Nephron (organoid): ENCODE data around the gene FANCI.
A peak's percentile ranks its signal among the peaks of the same experiment; 100 is the strongest.
"Not testable (repeated sequence)": the region's sequence is repeated elsewhere in the genome, so short reads cannot be mapped to it uniquely, and the experiment has no call there.

Experiments
- H3K27ac Mint-ChIP-seq, 3 experiments: 2 replicates each; pipeline ENCODE4 v1.8.0; 2020; ENCODE audit warnings: mixed read lengths in 3 of 3, mild to moderate bottlenecking in 2 of 3, moderate library complexity in 1 of 3
- H3K27me3 Mint-ChIP-seq: 2 replicates; pipeline ENCODE4 v1.8.0; 2021; ENCODE audit warnings: low read depth, mild to moderate bottlenecking, moderate library complexity, mixed read lengths
- H3K36me3 Mint-ChIP-seq: 2 replicates; pipeline ENCODE4 v1.8.0; 2020; ENCODE audit warnings: low read depth, mixed read lengths
- H3K4me1 Mint-ChIP-seq: 2 replicates; pipeline ENCODE4 v1.8.0; 2020; ENCODE audit warnings: mixed read lengths
- H3K4me3 Mint-ChIP-seq, 3 experiments: 2 replicates each; pipeline ENCODE4 v1.8.0; 2020; ENCODE audit warnings: mild to moderate bottlenecking in 3 of 3, mixed read lengths in 3 of 3, moderate library complexity in 2 of 3
- H3K9me3 Mint-ChIP-seq: 2 replicates; pipeline ENCODE4 v1.8.0; 2020; ENCODE audit warnings: mixed read lengths
- CTCF ChIP-seq, 3 experiments: fragments of 200-600 bp; sonication (generic); IDR thresholded peaks; one replicate each; pipeline ENCODE4 v1.5.0; 2021; ENCODE audit warnings: antibody characterized with exemption in 3 of 3; ENCODE audit not compliant: unreplicated experiment in 3 of 3

Gene FANCI

DNA sequence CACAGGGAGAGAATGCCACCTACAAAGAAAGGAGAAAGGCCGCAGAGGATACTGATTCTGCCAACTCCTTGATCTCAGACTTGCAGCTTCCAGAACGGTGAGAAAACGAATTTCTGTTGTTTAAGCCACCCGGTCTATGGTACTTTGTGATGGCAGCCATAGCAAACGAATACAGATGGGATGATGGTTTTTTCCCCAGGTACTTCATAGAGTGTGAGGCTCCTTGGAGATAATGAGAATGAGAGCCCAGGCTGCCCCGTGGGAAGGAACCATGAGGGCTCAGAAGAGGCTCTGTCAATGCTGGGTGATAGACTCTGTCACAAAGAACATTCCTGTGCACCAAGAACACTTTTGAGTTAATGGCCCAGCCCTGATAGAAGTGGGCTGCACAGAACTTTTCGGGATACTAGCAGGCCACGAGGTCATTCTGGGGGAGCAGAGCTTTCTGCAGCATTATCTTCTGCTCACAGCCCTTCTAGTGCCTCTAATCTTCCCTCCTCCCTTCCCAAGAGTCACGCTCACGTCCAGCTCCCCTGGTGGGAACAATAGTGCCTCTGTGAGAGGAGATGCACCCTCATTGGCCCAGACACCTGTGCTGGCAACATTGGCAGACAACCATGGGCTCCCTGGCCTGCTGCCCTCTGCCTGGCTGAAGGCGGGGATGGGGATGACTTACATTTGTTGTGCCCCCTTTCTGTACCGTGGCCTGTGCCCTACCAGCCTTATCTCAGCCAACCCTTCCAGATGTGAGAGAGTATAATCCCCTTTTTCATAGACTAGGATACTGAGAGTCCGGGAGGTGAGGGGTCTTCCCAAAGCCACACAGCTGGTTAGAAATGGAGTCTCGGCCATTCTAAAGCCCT lies 17.2 kb upstream of the FANCI start:
- H3K27me3 Mint-ChIP-seq = peaks cover under 1% of the 10 kb centered on the region
- no peak for TF ChIP-seq CTCF (IDR thresholded peaks at IDR 0.05; ENCODE audit: unreplicated experiment in 3 of 3)

GRCh38 chr15:89227425-89227824 lies 16.4 kb upstream of the FANCI start:
- Mint-ChIP-seq H3K9me3 (no peaks in the 10 kb centered on the region), H3K27me3 (peaks cover 4% of the 10 kb centered on the region), H3K4me3 (no peak overlapping the region), H3K36me3 (no peaks in the 10 kb centered on the region), H3K4me1 (no peaks in the 10 kb centered on the region), H3K27ac (no peak overlapping the region)
- no peak for TF ChIP-seq CTCF (IDR thresholded peaks at IDR 0.05; ENCODE audit: unreplicated experiment in 3 of 3)

More for the DNA sequence above, 17.2 kb upstream of the FANCI start:
- H3K27ac Mint-ChIP-seq = no peak overlapping the region
- H3K9me3 Mint-ChIP-seq = no peaks in the 10 kb centered on the region
- H3K36me3 Mint-ChIP-seq = no peaks in the 10 kb centered on the region
- H3K4me3 Mint-ChIP-seq = no peak overlapping the region
- no peaks in the 10 kb centered on the region for H3K4me1 Mint-ChIP-seq

- Mint-ChIP-seq H3K36me3 (no peaks in the 10 kb centered on the region), H3K27me3 (peaks cover 8% of the 10 kb centered on the region), H3K4me1 (no peaks in the 10 kb centered on the region), H3K27ac (no peak overlapping the region), H3K4me3 (no peak overlapping the region), H3K9me3 (no peaks in the 10 kb centered on the region)
- no peak for TF ChIP-seq CTCF (IDR thresholded peaks at IDR 0.05; ENCODE audit: unreplicated experiment in 3 of 3)
Measured at GRCh38 chr15:89230277-89230676, 13.5 kb upstream of the FANCI start.

DNA sequence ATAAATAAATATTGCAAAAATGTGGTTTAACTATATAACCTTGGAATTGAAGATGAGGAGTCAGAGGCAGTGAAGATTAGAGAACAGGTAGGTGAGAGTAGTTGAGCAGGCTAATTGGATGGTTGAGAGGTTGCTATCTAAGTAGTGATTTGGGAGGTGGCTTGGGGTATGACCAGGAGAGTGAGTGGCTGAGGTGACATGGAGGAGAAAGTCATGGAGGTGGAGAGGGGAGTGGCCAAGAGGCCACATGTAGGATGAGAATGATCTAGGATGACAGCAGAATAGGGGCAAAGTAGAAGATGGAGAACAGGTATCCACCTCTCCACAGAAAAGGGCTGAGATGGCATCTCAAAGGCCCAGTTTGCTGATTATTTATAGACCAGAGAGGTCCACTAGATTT lies 11.9 kb upstream of the FANCI start:
- TF ChIP-seq CTCF (IDR thresholded peaks at IDR 0.05; ENCODE audit: unreplicated experiment in 3 of 3) = no peak
- Mint-ChIP-seq H3K4me1 (no peaks in the 10 kb centered on the region), H3K27ac (no peak overlapping the region)

DNA sequence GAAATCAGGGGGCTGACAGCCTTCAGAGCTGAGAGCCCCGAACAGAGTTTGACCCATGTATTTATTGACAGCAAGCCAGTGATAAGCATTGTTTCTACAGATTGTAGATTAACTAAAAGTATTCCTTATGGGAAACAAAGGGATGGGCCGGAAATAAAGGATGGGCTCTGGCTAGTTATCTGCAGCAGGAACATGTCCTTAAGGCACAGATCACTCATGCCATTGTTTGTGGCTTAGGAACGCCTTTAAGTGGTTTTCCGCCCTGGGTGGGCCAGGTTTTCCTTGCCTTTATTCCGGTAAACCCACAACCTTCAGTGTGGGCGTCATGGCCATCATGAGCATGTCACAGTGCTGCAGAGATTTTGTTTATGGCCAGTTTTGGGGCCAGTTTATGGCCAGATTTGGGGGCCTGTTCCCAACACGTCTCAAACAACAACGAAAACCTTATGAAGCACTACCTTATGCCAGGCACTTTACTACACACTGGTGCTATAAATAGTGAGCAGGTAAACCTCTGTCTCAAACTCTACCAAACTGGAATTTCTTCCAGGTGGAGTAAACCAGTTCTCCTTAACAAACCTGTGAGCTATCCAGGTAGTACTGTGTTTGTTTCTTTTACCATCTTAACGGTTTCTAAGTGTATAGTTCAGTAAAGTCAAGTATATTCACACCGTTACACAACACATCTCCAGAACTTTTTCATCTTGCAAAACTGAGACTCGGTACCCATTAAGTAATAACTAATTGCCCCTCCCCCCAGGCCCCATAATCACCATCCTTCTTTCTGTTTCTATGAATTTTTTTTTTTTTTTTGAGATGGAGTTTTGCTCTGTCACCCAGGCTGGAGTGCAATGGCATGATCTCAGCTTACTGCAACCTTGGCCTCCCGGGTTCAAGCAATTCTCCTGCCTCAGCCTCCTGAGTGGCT lies 3.6 kb upstream of the FANCI start:
- not testable (repeated sequence) for H3K27me3 Mint-ChIP-seq, H3K9me3 Mint-ChIP-seq, H3K36me3 Mint-ChIP-seq, H3K27ac Mint-ChIP-seq
- H3K4me1 Mint-ChIP-seq = peaks cover 10% of the 10 kb centered on the region
- peak overlapping the region in 1 of 3 experiments; percentile 59 for H3K4me3 Mint-ChIP-seq

More for the DNA sequence above, 11.9 kb upstream of the FANCI start:
- Mint-ChIP-seq H3K36me3 (no peaks in the 10 kb centered on the region), H3K9me3 (no peaks in the 10 kb centered on the region), H3K27me3 (peaks cover 8% of the 10 kb centered on the region), H3K4me3 (no peak overlapping the region)

- TF ChIP-seq CTCF (IDR thresholded peaks at IDR 0.05; ENCODE audit: unreplicated experiment in 3 of 3) = no peak
- Mint-ChIP-seq H3K27ac (peak overlapping the region in 1 of 3 experiments; percentile 50), H3K9me3 (no peaks in the 10 kb centered on the region), H3K4me3 (peak overlapping the region; percentile 96 to 98 (median 97)), H3K4me1 (peaks cover 25% of the 10 kb centered on the region), H3K27me3 (peaks cover 9% of the 10 kb centered on the region), H3K36me3 (peaks cover 9% of the 10 kb centered on the region)
Measured at GRCh38 chr15:89243046-89243690, 611 bp upstream of the FANCI start.
